NCI-H748 treated with DMSO at 0.1 percent for 48 hours (cell line): ENCODE data around the gene EVA1B.

ENCODE experiments used
- DNase-seq: peaks from one replicate; lab custom pipeline; 2025; lab: John Stamatoyannopoulos, UW

EVA1B gene

GRCh38 chr1:36346741-36347370 is 23.4 kb upstream of the EVA1B start:
- no peak for DNase-seq

GRCh38 chr1:36345353-36345752 is 21.9 kb upstream of the EVA1B start:
- no peak for DNase-seq

GRCh38 chr1:36344395-36344680 is 20.9 kb upstream of the EVA1B start:
- no peak for DNase-seq

GRCh38 chr1:36343651-36344394 is 20.4 kb upstream of the EVA1B start:
- no peak for DNase-seq

- DNase-seq = no peak
Measured at GRCh38 chr1:36342426-36343185, 19.2 kb upstream of the EVA1B start.

- DNase-seq = no peak
Measured at GRCh38 chr1:36341626-36342320, 18.3 kb upstream of the EVA1B start.

- no peak for DNase-seq
Measured at GRCh38 chr1:36339615-36340014, 16.2 kb upstream of the EVA1B start.

GRCh38 chr1:36339215-36339614 is 15.8 kb upstream of the EVA1B start:
- no peak for DNase-seq

- DNase-seq = no peak
Measured at GRCh38 chr1:36337830-36338229, 14.4 kb upstream of the EVA1B start.

GRCh38 chr1:36330940-36331339 is 7.5 kb upstream of the EVA1B start:
- DNase-seq = no peak

- DNase-seq = no peak
Measured at GRCh38 chr1:36329817-36330216, 6.4 kb upstream of the EVA1B start.

GRCh38 chr1:36328713-36329112 is 5.3 kb upstream of the EVA1B start:
- no peak for DNase-seq

GRCh38 chr1:36328088-36328480 is 4.6 kb upstream of the EVA1B start:
- DNase-seq = no peak

- no peak for DNase-seq
Measured at GRCh38 chr1:36327421-36328087, 4.1 kb upstream of the EVA1B start.

- DNase-seq = no peak
Measured at GRCh38 chr1:36326499-36326898, 3.1 kb upstream of the EVA1B start.

- DNase-seq = no peak
Measured at GRCh38 chr1:36324353-36324703, 883 bp upstream of the EVA1B start.

- DNase-seq = no peak
Measured at GRCh38 chr1:36322786-36323635, 434 bp downstream of the EVA1B start.

- no peak for DNase-seq
Measured at GRCh38 chr1:36322041-36322785, 1.2 kb downstream of the EVA1B start.

GRCh38 chr1:36321119-36321951 is 2.1 kb downstream of the EVA1B start:
- no peak for DNase-seq

GRCh38 chr1:36320767-36321118 is 2.7 kb downstream of the EVA1B start:
- DNase-seq = no peak
